Activated T-helper 9 cell treated with anti-CD3 and anti-CD28 coated beads, Interleukin-2, amount 50 U/mL, for 16 hours (primary cell): ENCODE measurements around the gene PBX4.
A peak's percentile ranks its signal among the peaks of the same experiment; 100 is the strongest.
"Not testable (repeated sequence)": the region's sequence is repeated elsewhere in the genome, so short reads cannot be mapped to it uniquely, and the experiment has no call there.

Experiments
- DNase-seq: peaks from one replicate; pipeline ENCODE4 v3.0.0-alpha.2; 2020; ENCODE audit warnings: low read depth

PBX4 gene

GRCh38 chr19:19626516-19627472 lies 8.3 kb upstream of the PBX4 start:
- DNase-seq, result no peak

- DNase-seq, result no peak
These were observed 5.6 kb upstream of the PBX4 start for GRCh38 chr19:19624032-19624570.

- DNase-seq, result no peak
These were observed 4.9 kb upstream of the PBX4 start for GRCh38 chr19:19623383-19623782.

GRCh38 chr19:19619849-19620210 lies 1.3 kb upstream of the PBX4 start:
- no peak for DNase-seq

GRCh38 chr19:19619181-19619848 lies 828 bp upstream of the PBX4 start:
- no peak for DNase-seq

GRCh38 chr19:19615086-19615485 lies 3.4 kb downstream of the PBX4 start:
- no peak for DNase-seq

GRCh38 chr19:19613506-19613905 lies 5.0 kb downstream of the PBX4 start:
- DNase-seq, result no peak

- no peak for DNase-seq
These were observed 7.9 kb downstream of the PBX4 start for GRCh38 chr19:19610376-19611202.

GRCh38 chr19:19606686-19607085 lies 11.8 kb downstream of the PBX4 start:
- not testable (repeated sequence) for DNase-seq

- no peak for DNase-seq
These were observed 12.5 kb downstream of the PBX4 start for GRCh38 chr19:19606021-19606420.

GRCh38 chr19:19602713-19603324 lies 15.7 kb downstream of the PBX4 start:
- no peak for DNase-seq

- DNase-seq, result no peak
These were observed 16.3 kb downstream of the PBX4 start for GRCh38 chr19:19602136-19602712.

GRCh38 chr19:19600793-19601330 lies 17.6 kb downstream of the PBX4 start:
- no peak for DNase-seq

- peak; percentile 47 for DNase-seq
These were observed 19.6 kb downstream of the PBX4 start for GRCh38 chr19:19598728-19599451.

GRCh38 chr19:19597809-19598306 lies 20.6 kb downstream of the PBX4 start:
- peak; percentile 23 for DNase-seq

GRCh38 chr19:19595171-19595701 lies 23.3 kb downstream of the PBX4 start:
- DNase-seq, result no peak

GRCh38 chr19:19594381-19594780 lies 24.1 kb downstream of the PBX4 start:
- DNase-seq, result no peak

- DNase-seq, result no peak
These were observed 25.8 kb downstream of the PBX4 start for GRCh38 chr19:19592690-19593089.

GRCh38 chr19:19591133-19591825 lies 27.2 kb downstream of the PBX4 start:
- DNase-seq, result peak; percentile 59
